ENCODE results near the gene FHAD1. TPM values are rescaled to one million over a fixed set of nuclear protein-coding genes. Genes with fewer than 3 reads are reported as not detected.
"Not testable (repeated sequence)": the region's sequence is repeated elsewhere in the genome, so short reads cannot be mapped to it uniquely, and the experiment has no call there.

The FHAD1 gene
- total RNA-seq, 1 experiment from 2014 or later: 3.5 TPM

GRCh38 chr1:15388201-15388880 is 141.3 kb downstream of the FHAD1 start:
- no peak for TF ChIP-seq RAD21 (IDR thresholded peaks at IDR 0.05; ENCODE audit: low read depth)
- no peak for TF ChIP-seq EZH2phosphoT487 (IDR thresholded peaks at IDR 0.05; ENCODE audit: borderline replicate concordance)
- no peak for TF ChIP-seq JUND (IDR thresholded peaks at IDR 0.05)
- TF ChIP-seq ELF1 (IDR thresholded peaks at IDR 0.05; ENCODE audit: borderline replicate concordance, low read depth): no peak
- TF ChIP-seq SIN3A (IDR thresholded peaks at IDR 0.05; ENCODE audit: low read depth): no peak
- TF ChIP-seq CEBPB (IDR thresholded peaks at IDR 0.05; ENCODE audit: low read depth): no peak
- TF ChIP-seq, protein P1, sequence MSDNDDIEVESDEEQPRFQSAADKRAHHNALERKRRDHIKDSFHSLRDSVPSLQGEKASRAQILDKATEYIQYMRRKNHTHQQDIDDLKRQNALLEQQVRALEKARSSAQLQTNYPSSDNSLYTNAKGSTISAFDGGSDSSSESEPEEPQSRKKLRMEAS (IDR thresholded peaks at IDR 0.05): no peak
- TF ChIP-seq SRF (IDR thresholded peaks at IDR 0.05; ENCODE audit: low read depth): no peak
- no peak for TF ChIP-seq CBX3 (IDR thresholded peaks at IDR 0.05; ENCODE audit: low read depth)
- no peak for TF ChIP-seq SP1 (IDR thresholded peaks at IDR 0.05; ENCODE audit: low read depth)
- TF ChIP-seq, protein P2, sequence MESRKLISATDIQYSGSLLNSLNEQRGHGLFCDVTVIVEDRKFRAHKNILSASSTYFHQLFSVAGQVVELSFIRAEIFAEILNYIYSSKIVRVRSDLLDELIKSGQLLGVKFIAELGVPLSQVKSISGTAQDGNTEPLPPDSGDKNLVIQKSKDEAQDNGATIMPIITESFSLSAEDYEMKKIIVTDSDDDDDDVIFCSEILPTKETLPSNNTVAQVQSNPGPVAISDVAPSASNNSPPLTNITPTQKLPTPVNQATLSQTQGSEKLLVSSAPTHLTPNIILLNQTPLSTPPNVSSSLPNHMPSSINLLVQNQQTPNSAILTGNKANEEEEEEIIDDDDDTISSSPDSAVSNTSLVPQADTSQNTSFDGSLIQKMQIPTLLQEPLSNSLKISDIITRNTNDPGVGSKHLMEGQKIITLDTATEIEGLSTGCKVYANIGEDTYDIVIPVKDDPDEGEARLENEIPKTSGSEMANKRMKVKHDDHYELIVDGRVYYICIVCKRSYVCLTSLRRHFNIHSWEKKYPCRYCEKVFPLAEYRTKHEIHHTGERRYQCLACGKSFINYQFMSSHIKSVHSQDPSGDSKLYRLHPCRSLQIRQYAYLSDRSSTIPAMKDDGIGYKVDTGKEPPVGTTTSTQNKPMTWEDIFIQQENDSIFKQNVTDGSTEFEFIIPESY (IDR thresholded peaks at IDR 0.05; ENCODE audit: extremely low read depth, insufficient replicate concordance, low read length): no peak
- no peak for DNase-seq (ENCODE audit: low read depth, low spot score)
- Histone ChIP-seq H3K79me2 (ENCODE audit: insufficient read depth, low read length) (no peaks in the 10 kb centered on the region), H3K9me2 (ENCODE audit: insufficient read depth) (no peaks in the 10 kb centered on the region), H3K9me3 (ENCODE audit: control insufficient read depth in 1 of 2, insufficient read depth in 1 of 2, low read depth in 1 of 2, low read length in 2 of 2) (no peaks in the 10 kb centered on the region), H3K27ac (ENCODE audit: low read depth, low read length) (no peak overlapping the region), H3K4me3 (replicated peaks in 1 of 2; ENCODE audit: low read depth in 1 of 2, low read length in 2 of 2) (no peak overlapping the region), H3K36me3 (ENCODE audit: control insufficient read depth in 1 of 2, insufficient read depth in 2 of 2, low read length in 2 of 2) (no peaks in the 10 kb centered on the region), H3K9ac (ENCODE audit: low read length) (no peak overlapping the region), H3K4me1 (ENCODE audit: control insufficient read depth in 1 of 2, insufficient read depth in 2 of 2, low read length in 2 of 2) (no peaks in the 10 kb centered on the region), H2AFZ (ENCODE audit: low read depth, low read length, poor library complexity, severe bottlenecking) (no peak overlapping the region), H3K4me2 (ENCODE audit: low read length) (no peak overlapping the region), H3K27me3 (ENCODE audit: insufficient read depth, low read length) (no peaks in the 10 kb centered on the region), H4K20me1 (ENCODE audit: insufficient read depth) (no peaks in the 10 kb centered on the region)
- POLR2A ChIA-PET: no interaction called here
- BruUV-seq (replicated peaks): no TSS peak
- RAD21 ChIA-PET (ENCODE audit: low non-redundant PET in 1 of 2, low total read pairs in 2 of 2, uncharacterized antibody in 2 of 2, unreplicated experiment in 2 of 2): no interaction called here
- no peak for ATAC-seq
- CTCF ChIA-PET: no interaction called here
- intact Hi-C loops (cut with micrococcal nuclease): no loop called here

DNA sequence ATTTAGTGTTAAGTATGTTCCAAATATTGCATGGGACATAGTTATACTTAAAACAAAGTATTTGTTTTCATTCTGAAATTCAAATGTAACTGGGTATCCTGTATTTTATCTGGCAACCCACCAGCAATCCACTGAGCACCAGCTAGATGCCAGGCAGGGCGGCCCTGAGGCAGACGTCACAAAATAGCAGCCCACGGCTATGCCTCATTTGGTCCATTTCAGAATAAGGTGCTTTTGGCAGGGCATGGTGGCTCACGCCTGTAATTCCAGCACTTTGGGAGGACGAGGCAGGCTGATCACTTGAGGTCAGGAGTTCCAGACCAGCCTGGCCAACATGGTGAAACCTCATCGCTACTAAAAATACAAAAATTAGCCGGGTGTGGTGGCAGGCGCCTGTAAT is 142.8 kb downstream of the FHAD1 start:
- H2AFZ ChIP-seq (ENCODE audit: low read depth, low read length, poor library complexity, severe bottlenecking); POLR2A ChIA-PET; ATAC-seq; H3K79me2 ChIP-seq (ENCODE audit: insufficient read depth, low read length); RAD21 ChIA-PET (ENCODE audit: low non-redundant PET in 1 of 2, low total read pairs in 2 of 2, uncharacterized antibody in 2 of 2, unreplicated experiment in 2 of 2); H3K36me3 ChIP-seq (ENCODE audit: control insufficient read depth in 1 of 2, insufficient read depth in 2 of 2, low read length in 2 of 2); CTCF ChIA-PET; H3K9ac ChIP-seq (ENCODE audit: low read length); H4K20me1 ChIP-seq (ENCODE audit: insufficient read depth); H3K9me3 ChIP-seq (ENCODE audit: control insufficient read depth in 1 of 2, insufficient read depth in 1 of 2, low read depth in 1 of 2, low read length in 2 of 2); H3K27ac ChIP-seq (ENCODE audit: low read depth, low read length); H3K4me1 ChIP-seq (ENCODE audit: control insufficient read depth in 1 of 2, insufficient read depth in 2 of 2, low read length in 2 of 2); BruUV-seq (replicated peaks); DNase-seq (ENCODE audit: low read depth, low spot score); intact Hi-C loops (cut with micrococcal nuclease); H3K27me3 ChIP-seq (ENCODE audit: insufficient read depth, low read length); H3K9me2 ChIP-seq (ENCODE audit: insufficient read depth); H3K4me2 ChIP-seq (ENCODE audit: low read length); H3K4me3 ChIP-seq (replicated peaks in 1 of 2; ENCODE audit: low read depth in 1 of 2, low read length in 2 of 2): not testable (repeated sequence)

Data from HCT116 (cell line).